Peyer's patch (tissue), 4 donors: ENCODE results near the gene GRWD1. TPM values are rescaled to one million over a fixed set of nuclear protein-coding genes. Genes with fewer than 3 reads are reported as not detected.
A peak's percentile ranks its signal among the peaks of the same experiment; 100 is the strongest.
"Not testable (repeated sequence)": the region's sequence is repeated elsewhere in the genome, so short reads cannot be mapped to it uniquely, and the experiment has no call there.

Experiments
- DNase-seq, 3 donors: peaks; one replicate each; pipeline ENCODE4 v3.0.0-alpha.2; 2017 to 2019
- H3K27ac ChIP-seq, 4 donors: fragments of 200-600 bp; sonication (generic); one replicate each; pipeline ENCODE4 v1.5.1; 2016 to 2019
- H3K27me3 ChIP-seq, 2 donors: fragments of 200-600 bp; sonication (generic); one replicate each; pipeline ENCODE4 v1.5.1; 2019
- H3K36me3 ChIP-seq, 3 donors: fragments of 200-600 bp; sonication (generic); one replicate each; pipeline ENCODE4 v1.5.1; 2016 to 2019
- H3K4me1 ChIP-seq, 4 donors: fragments of 200-600 bp; sonication (generic); one replicate each; pipeline ENCODE4 v1.5.1; 2016 to 2019
- H3K4me3 ChIP-seq, 4 donors: fragments of 200-600 bp; sonication (generic); 1 replicate in 3 of 4; 2 replicates in 1 of 4; pipeline ENCODE4 v1.5.1; 2016 to 2019; ENCODE audit warnings: mild to moderate bottlenecking in 1 of 4
- H3K9me3 ChIP-seq, 4 donors: fragments of 200-600 bp; sonication (generic); one replicate each; pipeline ENCODE4 v1.5.1; 2016 to 2019; ENCODE audit warnings: mild to moderate bottlenecking in 1 of 4
- CTCF ChIP-seq, 6 experiments: fragments of 450-650 bp in 4 of 6; fragments of 200-600 bp in 2 of 6; sonication (generic) in 1 of 6; IDR thresholded peaks; one replicate each; pipeline ENCODE4 v1.5.1; 2017 to 2019; ENCODE audit warnings: antibody characterized with exemption in 6 of 6, mild to moderate bottlenecking in 3 of 6, moderate library complexity in 1 of 6
- POLR2A ChIP-seq, 2 donors: fragments of 450-650 bp; IDR thresholded peaks; one replicate each; pipeline ENCODE4 v1.5.1; 2017; ENCODE audit warnings: antibody characterized with exemption in 2 of 2, mild to moderate bottlenecking in 2 of 2, moderate library complexity in 2 of 2
- total RNA-seq, 4 donors: library from RNA; depleted of rRNA; stranded (reverse); fragments of >200 nt; gene quantifications; one replicate each; pipeline ENCODE4 v1.1.0, GENCODE V29; 2016

Gene GRWD1
- total RNA-seq, 4 donors from 2014 or later, result 10.0 to 17.6 (median 15.6) TPM

- H3K27ac ChIP-seq, result no peak overlapping the region
- H3K4me3 ChIP-seq, result no peak overlapping the region
- H3K4me1 ChIP-seq, result peaks cover 0 to 17% (median 3%) of the 10 kb centered on the region in 4 donors
- H3K36me3 ChIP-seq, result peaks cover 0 to 26% (median 0%) of the 10 kb centered on the region in 3 donors
- H3K27me3 ChIP-seq, result no peaks in the 10 kb centered on the region
- TF ChIP-seq CTCF (IDR thresholded peaks at IDR 0.05) (no peak), POLR2A (IDR thresholded peaks at IDR 0.05) (no peak)
- H3K9me3 ChIP-seq, result no peaks in the 10 kb centered on the region
- DNase-seq, result no peak
Observed at GRCh38 chr19:48481846-48482639, 36.3 kb downstream of the GRWD1 start.

- peaks cover 0 to 28% (median 3%) of the 10 kb centered on the region in 4 donors for H3K4me1 ChIP-seq
- TF ChIP-seq CTCF (IDR thresholded peaks at IDR 0.05), result no peak
- TF ChIP-seq POLR2A (IDR thresholded peaks at IDR 0.05), result no peak
Observed at GRCh38 chr19:48483301-48483700, 37.5 kb downstream of the GRWD1 start.

GRCh38 chr19:48484247-48484893 is 38.6 kb downstream of the GRWD1 start:
- H3K27ac ChIP-seq, result no peak overlapping the region
- H3K36me3 ChIP-seq, result peaks cover 0 to 3% (median 0%) of the 10 kb centered on the region in 3 donors
- peak in 1 of 3 donors; percentile 29 for DNase-seq
- no peak overlapping the region for H3K4me3 ChIP-seq
- H3K27me3 ChIP-seq, result no peaks in the 10 kb centered on the region
- no peaks in the 10 kb centered on the region for H3K9me3 ChIP-seq
- no peak for TF ChIP-seq CTCF (IDR thresholded peaks at IDR 0.05)
- no peak for TF ChIP-seq POLR2A (IDR thresholded peaks at IDR 0.05)
- peaks cover 0 to 30% (median 3%) of the 10 kb centered on the region in 4 donors for H3K4me1 ChIP-seq

More at GRCh38 chr19:48483301-48483700, 37.5 kb downstream of the GRWD1 start:
- H3K4me3 ChIP-seq, result no peak overlapping the region
- no peaks in the 10 kb centered on the region for H3K27me3 ChIP-seq
- DNase-seq, result no peak
- no peak overlapping the region for H3K27ac ChIP-seq
- H3K36me3 ChIP-seq, result peaks cover 0 to 13% (median 0%) of the 10 kb centered on the region in 3 donors
- no peaks in the 10 kb centered on the region for H3K9me3 ChIP-seq

GRCh38 chr19:48484931-48485612 is 39.3 kb downstream of the GRWD1 start:
- no peak for DNase-seq
- H3K27ac ChIP-seq, result no peak overlapping the region
- TF ChIP-seq CTCF (IDR thresholded peaks at IDR 0.05) (no peak), POLR2A (IDR thresholded peaks at IDR 0.05) (no peak)
- H3K9me3 ChIP-seq, result no peaks in the 10 kb centered on the region
- H3K36me3 ChIP-seq, result no peaks in the 10 kb centered on the region
- peaks cover 0 to 29% (median 4%) of the 10 kb centered on the region in 4 donors for H3K4me1 ChIP-seq
- no peaks in the 10 kb centered on the region for H3K27me3 ChIP-seq
- no peak overlapping the region for H3K4me3 ChIP-seq

- H3K4me3 ChIP-seq, H3K27me3 ChIP-seq, DNase-seq, H3K36me3 ChIP-seq, H3K27ac ChIP-seq, H3K9me3 ChIP-seq: not testable (repeated sequence)
- H3K4me1 ChIP-seq, result peaks cover 5 to 33% (median 8%) of the 10 kb centered on the region in 4 donors
Observed at GRCh38 chr19:48486706-48487105, 40.9 kb downstream of the GRWD1 start.
